ENCODE measurements around the gene PSPH. TPM values are rescaled to one million over a fixed set of nuclear protein-coding genes. Genes with fewer than 3 reads are reported as not detected.
"Not testable (repeated sequence)": the region's sequence is repeated elsewhere in the genome, so short reads cannot be mapped to it uniquely, and the experiment has no call there.

PSPH gene
- total RNA-seq, 1 experiment from 2014 or later: 111 TPM

DNA sequence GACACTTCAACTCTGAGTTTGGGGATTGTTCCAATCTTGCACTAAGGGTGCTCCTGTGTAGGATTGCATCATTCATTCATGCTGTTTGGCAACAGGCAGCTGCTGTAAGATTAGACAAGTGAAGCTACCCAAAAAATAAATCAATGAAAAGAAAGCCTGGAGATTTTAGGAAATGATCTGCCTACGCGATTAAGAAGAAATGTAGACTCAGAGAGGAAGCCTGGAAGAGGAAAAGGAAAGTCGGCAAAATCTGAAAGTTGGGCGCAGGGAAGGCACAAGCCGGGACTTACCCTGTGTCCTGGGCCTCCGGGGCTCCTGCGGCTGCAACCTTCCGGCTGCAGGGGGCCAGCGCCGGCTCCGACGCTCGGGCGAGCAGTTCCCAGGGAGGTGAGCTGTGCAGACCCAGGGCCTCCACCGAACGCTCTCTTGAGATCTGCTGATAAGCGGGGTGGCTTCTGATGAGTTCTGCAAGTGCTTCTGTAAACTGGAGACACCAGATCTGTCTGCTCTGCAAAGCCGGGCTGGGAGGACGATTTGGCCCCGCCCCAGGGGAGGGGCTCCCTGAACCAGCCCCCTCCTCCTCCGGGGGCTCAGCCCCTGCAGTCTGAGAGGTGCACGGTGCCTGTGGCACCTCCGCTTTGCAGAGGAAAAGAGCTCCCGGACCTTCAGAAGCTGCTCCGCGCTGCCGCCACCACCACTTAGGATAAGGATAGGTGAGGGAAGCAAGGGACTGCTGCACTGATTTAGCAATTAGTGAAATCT, 17.4 kb downstream of the PSPH start:
- Histone ChIP-seq H3K27me3 (replicated peaks; ENCODE audit: control insufficient read depth, insufficient read depth, low read length) (no peaks in the 10 kb centered on the region), H3K9me3 (no peaks in the 10 kb centered on the region), H3K36me3 (ENCODE audit: control insufficient read depth, insufficient read depth, low read length) (no peaks in the 10 kb centered on the region), H3K4me1 (peaks cover 29% of the 10 kb centered on the region), H3K4me3 (ENCODE audit: low read depth, low read length) (peak overlapping the region; percentile 80)
- Mint-ChIP-seq H3K36me3 (ENCODE audit: insufficient read depth, unreplicated experiment) (peaks cover 51% of the 10 kb centered on the region), H3K4me3 (ENCODE audit: unreplicated experiment) (peak overlapping the region; percentile 85), H3K9me3 (ENCODE audit: unreplicated experiment) (no peaks in the 10 kb centered on the region), H3K27me3 (ENCODE audit: insufficient read depth, unreplicated experiment) (no peaks in the 10 kb centered on the region), H3K27ac (ENCODE audit: unreplicated experiment) (peak overlapping the region; percentile 89), H3K4me1 (ENCODE audit: low read depth, unreplicated experiment) (peaks cover 21% of the 10 kb centered on the region)
- intact Hi-C loops (cut with micrococcal nuclease; ENCODE audit: unreplicated experiment): loop anchor here (1.0 kb wide), 3 partner anchors 12 to 30 kb away; partner anchors contain the start of genes CCT6A, PSPH and SUMF2
- ChIA-PET CTCF (interaction anchor here (0.6 to 2.7 kb wide), 7 partner anchors 12 to 70 kb away, joined by 3 to 42 read pairs (median 8); partner anchors contain the start of genes CCT6A, NIPSNAP2, PSPH and SUMF2), POLR2A (interaction anchor here (0.5 to 2.3 kb wide), 6 partner anchors 13 to 300 kb away, joined by 3 to 79 read pairs (median 8); partner anchors contain the start of genes CCT6A, CHCHD2, PSPH and SUMF2)
- BruUV-seq (replicated peaks): TSS peak; percentile 46
- peak; percentile 96 for DNase-seq
- TF ChIP-seq, protein P1, sequence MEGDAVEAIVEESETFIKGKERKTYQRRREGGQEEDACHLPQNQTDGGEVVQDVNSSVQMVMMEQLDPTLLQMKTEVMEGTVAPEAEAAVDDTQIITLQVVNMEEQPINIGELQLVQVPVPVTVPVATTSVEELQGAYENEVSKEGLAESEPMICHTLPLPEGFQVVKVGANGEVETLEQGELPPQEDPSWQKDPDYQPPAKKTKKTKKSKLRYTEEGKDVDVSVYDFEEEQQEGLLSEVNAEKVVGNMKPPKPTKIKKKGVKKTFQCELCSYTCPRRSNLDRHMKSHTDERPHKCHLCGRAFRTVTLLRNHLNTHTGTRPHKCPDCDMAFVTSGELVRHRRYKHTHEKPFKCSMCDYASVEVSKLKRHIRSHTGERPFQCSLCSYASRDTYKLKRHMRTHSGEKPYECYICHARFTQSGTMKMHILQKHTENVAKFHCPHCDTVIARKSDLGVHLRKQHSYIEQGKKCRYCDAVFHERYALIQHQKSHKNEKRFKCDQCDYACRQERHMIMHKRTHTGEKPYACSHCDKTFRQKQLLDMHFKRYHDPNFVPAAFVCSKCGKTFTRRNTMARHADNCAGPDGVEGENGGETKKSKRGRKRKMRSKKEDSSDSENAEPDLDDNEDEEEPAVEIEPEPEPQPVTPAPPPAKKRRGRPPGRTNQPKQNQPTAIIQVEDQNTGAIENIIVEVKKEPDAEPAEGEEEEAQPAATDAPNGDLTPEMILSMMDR (IDR thresholded peaks at IDR 0.05; ENCODE audit: insufficient read depth in 1 of 2, low read depth in 1 of 2, low read length in 1 of 2, severe bottlenecking in 1 of 2, unreplicated experiment in 1 of 2): peak; percentile 31 to 55

DNA sequence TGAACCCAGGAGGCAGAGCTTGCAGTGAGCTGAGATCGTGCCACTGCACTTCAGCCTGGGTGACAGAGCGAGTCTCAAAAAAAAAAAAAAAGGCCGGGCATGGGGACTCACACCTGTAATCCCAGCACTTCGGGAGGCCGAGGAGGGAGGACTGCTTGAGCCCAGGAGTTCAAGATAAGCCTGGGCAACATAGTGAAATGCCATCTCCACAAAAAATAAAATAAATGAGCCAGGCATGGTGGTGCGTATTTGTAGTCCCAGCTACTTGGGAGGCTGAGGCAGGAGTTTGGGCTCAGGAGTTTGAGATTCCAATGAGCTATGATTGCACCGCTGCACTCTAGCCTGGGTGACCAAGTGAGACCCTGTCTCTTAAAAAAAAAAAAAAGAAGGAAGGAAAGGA, 18.7 kb downstream of the PSPH start:
- intact Hi-C loops (cut with micrococcal nuclease; ENCODE audit: unreplicated experiment): not testable (repeated sequence)
- H3K4me1 ChIP-seq: peaks cover 39% of the 10 kb centered on the region

DNA sequence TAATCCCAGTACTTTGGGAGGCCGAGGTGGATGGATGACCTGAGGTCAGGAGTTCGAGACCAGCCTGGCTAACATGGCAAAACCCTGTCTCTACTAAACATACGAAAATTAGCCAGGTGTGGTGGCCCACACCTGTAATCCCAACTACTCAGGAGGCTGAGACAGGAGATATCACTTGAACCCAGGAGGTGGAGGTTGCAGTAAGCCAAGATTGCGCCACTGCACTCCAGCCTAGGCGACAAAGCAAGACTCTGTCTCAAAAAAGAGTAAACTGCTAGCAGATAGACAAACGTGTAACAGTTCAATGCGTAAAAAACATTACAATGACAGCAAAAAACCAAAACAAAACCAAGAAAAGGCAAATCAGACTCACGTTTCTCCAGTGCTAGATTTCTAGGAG, 19.7 kb downstream of the PSPH start:
- BruUV-seq (replicated peaks); H3K27me3 ChIP-seq (replicated peaks; ENCODE audit: control insufficient read depth, insufficient read depth, low read length); H3K9me3 ChIP-seq; H3K4me3 ChIP-seq (ENCODE audit: low read depth, low read length); CTCF ChIA-PET; DNase-seq; H3K9me3 Mint-ChIP-seq (ENCODE audit: unreplicated experiment); H3K27me3 Mint-ChIP-seq (ENCODE audit: insufficient read depth, unreplicated experiment); POLR2A ChIA-PET; intact Hi-C loops (cut with micrococcal nuclease; ENCODE audit: unreplicated experiment); H3K36me3 ChIP-seq (ENCODE audit: control insufficient read depth, insufficient read depth, low read length): not testable (repeated sequence)
- Mint-ChIP-seq H3K4me1 (ENCODE audit: low read depth, unreplicated experiment) (peaks cover 24% of the 10 kb centered on the region), H3K4me3 (ENCODE audit: unreplicated experiment) (peak overlapping the region; percentile 85), H3K27ac (ENCODE audit: unreplicated experiment) (peak overlapping the region; percentile 76), H3K36me3 (ENCODE audit: insufficient read depth, unreplicated experiment) (peaks cover 74% of the 10 kb centered on the region)
- H3K4me1 ChIP-seq: peaks cover 39% of the 10 kb centered on the region

More for the DNA sequence above, 18.7 kb downstream of the PSPH start:
- not testable (repeated sequence) for H3K9me3 ChIP-seq; H3K9me3 Mint-ChIP-seq (ENCODE audit: unreplicated experiment); H3K27me3 ChIP-seq (replicated peaks; ENCODE audit: control insufficient read depth, insufficient read depth, low read length); H3K27me3 Mint-ChIP-seq (ENCODE audit: insufficient read depth, unreplicated experiment); DNase-seq; BruUV-seq (replicated peaks); H3K36me3 ChIP-seq (ENCODE audit: control insufficient read depth, insufficient read depth, low read length)
- POLR2A ChIA-PET: interaction anchor here (0.7 to 2.3 kb wide), 2 partner anchors 19 to 21 kb away, joined by 6 to 79 read pairs; partner anchors contain the start of genes CCT6A and PSPH
- H3K4me3 ChIP-seq (ENCODE audit: low read depth, low read length): peak overlapping the region; percentile 80
- CTCF ChIA-PET: interaction anchor here (2.7 kb wide), 1 partner anchor 42 kb away, joined by 8 read pairs; no protein-coding TSS in a partner anchor
- Mint-ChIP-seq H3K4me1 (ENCODE audit: low read depth, unreplicated experiment) (peaks cover 24% of the 10 kb centered on the region), H3K36me3 (ENCODE audit: insufficient read depth, unreplicated experiment) (peaks cover 63% of the 10 kb centered on the region), H3K27ac (ENCODE audit: unreplicated experiment) (peak overlapping the region; percentile 76), H3K4me3 (ENCODE audit: unreplicated experiment) (peak overlapping the region; percentile 85)

GRCh38 chr7:56030340-56030739, 20.9 kb downstream of the PSPH start:
- ChIA-PET POLR2A (no interaction called here), CTCF (no interaction called here)
- no peaks in the 10 kb centered on the region for H3K9me3 Mint-ChIP-seq (ENCODE audit: unreplicated experiment)
- Histone ChIP-seq H3K4me3 (ENCODE audit: low read depth, low read length) (no peak overlapping the region), H3K4me1 (peaks cover 39% of the 10 kb centered on the region), H3K27me3 (replicated peaks; ENCODE audit: control insufficient read depth, insufficient read depth, low read length) (no peaks in the 10 kb centered on the region), H3K9me3 (no peaks in the 10 kb centered on the region), H3K36me3 (ENCODE audit: control insufficient read depth, insufficient read depth, low read length) (peaks cover 2% of the 10 kb centered on the region; the same call in 1 of the 2 replicates)
- H3K27ac Mint-ChIP-seq (ENCODE audit: unreplicated experiment): peak overlapping the region; percentile 88
- TF ChIP-seq, protein P1 (IDR thresholded peaks at IDR 0.05; ENCODE audit: insufficient read depth in 1 of 2, low read depth in 1 of 2, low read length in 1 of 2, severe bottlenecking in 1 of 2, unreplicated experiment in 1 of 2): no peak
- H3K4me1 Mint-ChIP-seq (ENCODE audit: low read depth, unreplicated experiment): peaks cover 24% of the 10 kb centered on the region
- DNase-seq: no peak
- H3K27me3 Mint-ChIP-seq (ENCODE audit: insufficient read depth, unreplicated experiment): no peaks in the 10 kb centered on the region
- H3K4me3 Mint-ChIP-seq (ENCODE audit: unreplicated experiment): peak overlapping the region; percentile 11
- H3K36me3 Mint-ChIP-seq (ENCODE audit: insufficient read depth, unreplicated experiment): peaks cover 86% of the 10 kb centered on the region
- BruUV-seq (replicated peaks): no TSS peak
- intact Hi-C loops (cut with micrococcal nuclease; ENCODE audit: unreplicated experiment): no loop called here

Data from Caco-2 (cell line).